Embryonic facial prominence (tissue), 1 donor: ENCODE data around the gene ERC2.
"Not testable (repeated sequence)": the region's sequence is repeated elsewhere in the genome, so short reads cannot be mapped to it uniquely, and the experiment has no call there.

Experiments used
- DNase-seq: peaks from one replicate; pipeline ENCODE4 v3.0.0-alpha.2; 2016; ENCODE audit errors: extremely low spot score

Gene ERC2

DNA sequence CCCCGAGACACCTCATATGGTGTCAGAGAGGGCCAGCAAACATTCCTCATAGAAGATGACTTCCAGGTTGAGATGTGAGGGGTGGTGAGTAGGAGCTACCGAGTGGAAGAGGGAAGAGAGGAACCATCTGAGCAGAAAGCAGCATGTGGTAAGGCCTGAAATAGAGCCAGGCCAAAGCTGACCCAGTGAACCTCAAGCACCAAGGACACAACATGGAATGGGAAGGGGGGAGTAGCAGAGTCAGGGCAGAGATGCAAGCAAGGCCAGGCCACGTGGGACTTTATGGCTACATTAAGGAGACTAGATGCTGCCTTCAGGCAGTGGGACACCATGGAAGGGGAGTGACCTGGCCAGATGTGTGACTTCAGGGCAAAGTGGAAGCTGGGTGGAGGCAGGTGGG is 942.8 kb downstream of the ERC2 start:
- no peak for DNase-seq

DNA sequence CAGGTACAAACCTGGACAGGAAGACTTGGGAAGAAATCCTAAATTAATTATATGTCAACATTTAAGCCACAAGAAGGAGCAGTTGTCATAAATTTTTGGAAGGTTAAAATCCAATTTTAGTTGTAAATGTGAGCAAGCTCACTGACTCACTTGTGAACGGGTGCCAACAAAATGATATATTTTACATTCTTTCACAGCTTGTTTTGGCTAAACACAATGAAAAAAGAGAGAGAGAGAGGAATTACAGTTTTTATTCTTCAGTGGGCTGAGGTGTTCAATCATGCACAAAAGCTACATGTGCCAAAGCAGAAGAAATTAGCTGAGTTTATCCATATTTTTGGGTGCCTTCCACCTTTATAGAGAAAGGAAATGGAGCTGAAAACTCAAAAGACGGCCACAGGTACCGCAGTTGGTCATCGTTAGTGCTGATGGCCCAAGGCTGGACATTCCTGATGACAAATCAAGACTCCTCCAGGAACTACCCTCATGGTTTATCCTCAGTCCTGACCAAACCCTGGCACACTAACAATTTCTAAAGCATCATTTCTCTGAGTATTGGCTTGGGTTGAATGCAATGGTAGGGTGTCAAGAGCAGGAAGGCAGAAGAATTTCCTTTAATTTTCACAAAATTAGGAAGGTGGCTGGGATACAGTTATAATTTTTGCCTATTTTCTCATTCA is 943.6 kb downstream of the ERC2 start:
- DNase-seq = no peak

DNA sequence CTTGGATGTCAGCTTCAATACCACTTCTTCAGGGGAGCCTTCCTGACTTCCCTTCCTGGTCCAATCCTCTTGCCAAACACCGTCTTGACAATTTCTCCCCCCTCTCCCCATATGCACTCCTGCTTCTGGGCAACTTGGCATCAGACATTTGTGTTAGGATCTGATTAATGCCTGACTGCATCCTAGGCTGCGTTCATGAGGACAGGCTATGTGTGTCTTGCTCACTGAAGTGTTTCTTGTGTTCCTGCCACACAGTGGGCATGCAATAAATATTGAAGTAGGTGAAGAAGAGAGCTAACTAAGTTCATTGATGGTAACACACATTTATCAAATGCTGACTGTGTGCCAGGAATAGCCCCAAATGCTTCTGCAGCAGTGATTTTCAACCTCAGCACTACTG is 944.8 kb downstream of the ERC2 start:
- DNase-seq = no peak

DNA sequence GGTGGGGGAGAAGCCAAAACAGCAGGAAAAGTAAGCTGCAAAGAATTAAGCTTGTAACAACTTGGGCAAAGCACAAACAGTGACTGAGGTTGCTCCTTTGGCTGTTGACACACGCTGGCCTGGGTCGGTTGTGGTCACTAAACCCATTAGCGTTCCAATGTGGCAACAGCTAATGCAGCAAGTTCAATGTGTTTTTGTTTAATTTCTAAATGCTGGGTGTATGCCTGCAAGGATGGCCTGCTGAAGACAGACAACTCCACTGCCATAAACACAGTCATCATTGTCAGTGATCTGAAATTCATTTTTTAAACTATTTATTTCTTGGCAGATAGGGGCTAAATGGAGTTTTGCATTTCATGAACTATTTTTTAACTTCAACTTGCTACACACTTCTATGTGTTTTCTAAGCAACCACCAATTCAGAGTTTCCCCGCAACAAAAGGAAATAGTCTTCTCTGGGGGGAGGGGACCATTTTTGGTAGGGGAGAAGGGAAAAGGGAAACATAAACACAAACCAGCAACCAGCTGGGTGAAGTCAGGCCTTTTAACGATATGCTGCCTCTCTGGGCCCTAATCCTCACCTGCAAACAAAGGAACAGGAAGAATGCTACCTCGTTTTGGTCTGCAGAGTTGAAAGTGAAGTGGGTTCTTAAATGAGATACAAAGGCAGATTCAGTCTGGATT is 946.4 kb downstream of the ERC2 start:
- no peak for DNase-seq

DNA sequence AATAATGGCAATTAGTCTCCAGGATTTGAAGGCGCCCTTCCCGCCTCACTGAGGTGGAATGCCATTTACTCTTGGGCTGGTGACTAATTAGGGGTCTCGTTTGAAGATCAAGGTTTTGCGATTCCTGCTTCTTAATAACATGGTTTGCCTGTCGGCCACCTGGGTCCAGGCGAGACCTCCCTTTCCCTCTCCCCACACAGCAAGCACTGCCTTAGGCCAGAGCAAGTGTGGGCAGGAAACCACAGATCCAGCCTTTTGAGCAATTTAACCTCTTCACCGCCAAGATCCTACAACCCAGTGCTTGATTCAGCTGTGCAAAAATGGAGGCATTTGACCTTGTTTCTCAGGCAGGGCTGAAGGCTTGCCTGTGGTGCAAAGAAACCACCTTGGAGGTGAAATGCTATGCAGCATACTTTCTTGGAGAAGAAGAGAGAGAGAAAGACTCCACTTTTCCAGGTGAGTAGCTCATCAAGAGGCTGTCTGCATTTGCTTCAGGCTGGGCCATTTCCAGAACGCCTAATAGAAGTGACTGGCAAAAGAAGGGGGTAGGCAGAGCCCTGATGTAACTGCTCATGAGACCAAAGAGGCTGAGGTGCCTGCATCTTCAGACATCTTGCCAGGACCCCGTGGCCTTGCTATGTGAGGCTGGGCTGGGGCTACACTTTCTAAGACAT is 947.1 kb downstream of the ERC2 start:
- DNase-seq = no peak

DNA sequence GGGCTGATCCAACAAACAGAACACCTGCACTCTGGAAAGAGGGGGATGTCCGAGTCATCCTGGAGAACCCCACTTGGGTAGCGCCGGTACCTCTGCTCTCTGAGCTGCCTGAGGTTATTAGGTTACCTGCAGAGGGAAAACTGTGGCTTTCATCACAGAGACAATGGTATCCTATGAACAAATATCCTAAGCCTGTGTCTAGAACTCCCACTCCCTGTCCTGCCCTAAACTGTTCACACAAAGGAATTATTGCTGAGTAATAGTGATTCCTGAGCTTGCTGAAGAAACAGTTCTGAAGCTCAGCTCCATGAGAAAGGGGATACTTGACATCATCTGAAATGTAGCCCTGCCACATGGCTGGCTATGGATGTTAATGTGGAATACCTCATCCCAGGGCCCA is 949.2 kb downstream of the ERC2 start:
- no peak for DNase-seq

DNA sequence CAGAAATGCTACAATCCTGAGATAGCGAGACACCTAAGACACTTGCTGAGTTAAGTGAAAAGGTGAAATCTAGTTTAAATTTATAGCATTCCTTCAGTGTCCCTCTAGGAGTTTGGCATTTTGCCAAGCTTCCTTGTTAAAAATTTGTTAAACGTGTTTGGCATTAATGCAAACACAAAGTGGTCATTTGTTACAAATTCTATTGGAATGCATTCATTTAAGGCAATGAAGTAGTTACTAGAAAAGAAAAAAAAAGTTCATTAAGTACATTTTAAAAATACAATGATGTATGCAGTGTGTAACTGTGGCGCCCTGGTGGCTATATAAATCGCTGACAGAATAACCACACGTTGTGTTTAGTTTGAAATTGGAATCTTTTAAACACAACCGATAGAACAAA is 949.8 kb downstream of the ERC2 start:
- DNase-seq = no peak

DNA sequence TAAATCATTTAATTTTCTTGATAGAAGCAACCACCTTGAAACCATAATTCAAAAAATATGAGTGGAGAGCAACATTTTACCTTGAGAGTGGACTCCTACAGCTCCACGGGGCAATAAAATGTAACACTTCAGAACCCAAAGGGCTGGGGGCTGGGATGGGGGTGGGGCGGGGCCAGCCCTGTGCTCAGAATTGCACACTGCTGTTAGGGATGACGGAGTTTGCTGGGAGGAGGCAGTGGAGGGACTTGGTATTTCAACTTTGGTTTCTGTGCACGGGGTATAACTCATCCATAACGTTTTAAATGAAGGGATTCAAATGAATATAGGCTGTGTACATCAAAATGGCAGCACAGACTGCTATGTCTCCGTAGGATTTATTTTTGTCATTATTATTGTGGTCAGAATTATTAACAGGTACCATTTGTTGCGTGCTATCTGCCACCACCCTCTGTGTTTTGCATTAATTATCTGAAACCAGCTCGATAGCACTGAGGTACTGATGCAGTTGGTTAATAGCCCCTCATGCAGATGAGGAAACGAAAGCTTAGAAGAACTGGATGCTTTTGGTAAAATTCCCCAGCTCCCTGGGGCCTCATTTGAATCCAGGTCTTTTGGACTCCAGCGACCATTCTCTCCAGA is 951.8 kb downstream of the ERC2 start:
- DNase-seq = no peak

DNA sequence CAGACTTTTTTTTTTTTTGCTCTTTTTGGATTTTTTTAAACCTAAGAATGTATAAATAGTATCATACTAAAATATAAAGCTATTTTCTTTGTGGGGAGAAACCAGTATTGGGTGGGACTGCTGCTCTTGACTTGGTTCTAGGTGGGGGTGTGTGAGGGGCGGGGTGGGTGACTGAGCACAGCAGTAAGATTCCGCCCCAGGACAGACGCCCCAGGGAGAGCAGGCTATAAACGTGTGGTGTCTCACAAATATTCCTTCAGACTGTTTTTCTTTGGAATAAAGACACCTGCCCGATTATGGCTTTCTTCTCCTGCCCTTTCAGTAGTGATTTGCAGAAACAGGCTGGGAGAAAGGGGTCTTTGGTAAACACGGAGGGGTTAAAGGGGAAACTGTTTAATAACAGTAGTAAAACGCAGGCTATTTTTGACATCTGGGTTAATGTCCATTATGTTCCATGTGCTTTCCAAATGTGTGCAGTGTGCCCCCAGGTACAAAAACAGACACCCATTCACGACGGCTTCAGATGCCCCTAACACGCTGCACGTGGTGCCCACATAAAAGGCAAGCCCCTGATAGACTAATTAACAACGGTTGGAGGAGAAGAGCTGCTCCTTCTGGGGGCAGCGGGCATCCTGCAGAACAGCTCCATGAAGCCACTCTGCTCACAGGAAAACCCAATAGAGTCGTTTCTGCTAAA is 952.6 kb downstream of the ERC2 start:
- no peak for DNase-seq

DNA sequence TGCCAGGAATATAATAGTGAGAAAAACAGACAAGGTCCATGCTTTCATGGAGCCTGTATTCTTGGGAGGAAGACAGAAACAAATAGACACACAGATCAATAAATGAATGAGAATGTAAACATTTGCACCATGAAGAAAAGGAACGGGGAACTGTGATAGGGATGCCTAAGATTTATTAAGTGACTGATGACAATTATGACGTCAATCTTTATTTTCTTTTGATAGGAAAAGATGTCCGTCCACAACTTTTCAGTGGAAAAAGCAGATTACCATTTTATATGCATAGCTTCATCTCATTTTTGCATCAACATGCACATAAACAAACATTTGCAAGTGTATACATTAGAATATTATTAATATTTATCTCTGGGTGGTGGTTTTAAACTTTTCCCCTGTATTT is 953.3 kb downstream of the ERC2 start:
- DNase-seq = no peak

DNA sequence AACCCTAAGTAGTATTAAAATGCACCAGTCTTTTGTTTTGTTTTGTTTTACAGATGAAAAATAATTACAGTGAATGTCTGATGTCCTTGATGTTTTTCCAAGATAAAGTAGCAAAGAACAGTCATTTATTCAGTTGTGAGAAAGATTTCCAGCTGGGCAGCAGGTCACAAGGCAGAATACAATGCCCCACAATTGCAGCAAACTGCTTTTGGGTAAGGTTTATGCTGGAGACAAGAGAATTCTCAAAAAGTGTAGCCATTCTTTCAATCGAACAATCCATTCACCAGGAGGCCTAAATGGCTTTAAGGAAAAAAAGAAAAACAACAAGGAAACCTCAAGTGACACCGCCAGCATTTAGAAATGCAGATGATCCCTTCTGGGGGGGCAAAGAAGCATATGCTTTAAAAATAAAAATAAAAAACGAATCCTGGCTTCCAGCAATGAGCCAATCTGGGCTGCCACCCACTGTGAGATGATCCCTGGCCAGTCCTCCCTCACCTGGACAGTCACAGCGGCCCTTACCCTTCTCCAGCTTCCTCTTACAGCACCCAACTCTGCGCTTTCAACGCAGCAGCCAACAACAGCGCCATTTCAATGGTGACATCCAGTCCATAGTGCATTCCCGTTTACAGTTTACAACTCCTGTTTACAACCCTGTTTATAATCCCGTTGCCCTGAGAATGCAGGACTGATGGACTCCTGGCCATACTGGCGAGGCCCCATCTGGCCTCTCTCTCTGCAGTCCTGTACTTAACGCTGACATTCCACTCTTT is 955.5 kb downstream of the ERC2 start:
- DNase-seq = no peak

DNA sequence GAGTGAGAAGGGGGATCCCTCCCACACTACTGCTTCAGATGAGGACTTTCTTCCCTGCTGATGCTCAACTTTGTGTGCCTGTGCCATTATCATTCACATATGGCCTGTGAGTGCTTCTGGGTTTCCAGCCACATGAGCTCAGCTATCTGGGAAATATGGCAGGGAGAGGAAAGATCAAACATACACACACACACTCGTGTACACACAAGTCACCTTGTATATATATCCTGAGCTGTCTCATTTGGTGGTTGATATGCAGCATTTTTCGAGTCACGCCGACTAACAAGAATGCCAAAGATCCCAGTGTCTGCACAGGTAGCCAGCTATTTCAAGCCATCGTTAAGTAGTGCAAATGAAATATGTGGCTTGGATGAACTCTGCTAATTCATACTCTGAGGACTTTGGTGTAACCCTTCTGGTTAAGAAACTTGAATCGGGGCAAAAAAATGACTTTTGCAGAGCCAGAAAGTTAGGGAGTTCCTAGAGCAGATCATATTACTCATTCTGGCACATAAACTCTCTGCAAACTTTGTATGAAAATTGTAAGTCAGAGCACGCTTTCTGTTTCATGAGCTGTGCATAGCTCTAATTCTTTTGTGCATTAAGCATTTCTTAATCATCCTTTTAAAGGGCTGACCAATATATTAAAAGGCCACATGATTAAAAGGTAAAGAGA is 956.2 kb downstream of the ERC2 start:
- DNase-seq = peak; percentile 59

DNA sequence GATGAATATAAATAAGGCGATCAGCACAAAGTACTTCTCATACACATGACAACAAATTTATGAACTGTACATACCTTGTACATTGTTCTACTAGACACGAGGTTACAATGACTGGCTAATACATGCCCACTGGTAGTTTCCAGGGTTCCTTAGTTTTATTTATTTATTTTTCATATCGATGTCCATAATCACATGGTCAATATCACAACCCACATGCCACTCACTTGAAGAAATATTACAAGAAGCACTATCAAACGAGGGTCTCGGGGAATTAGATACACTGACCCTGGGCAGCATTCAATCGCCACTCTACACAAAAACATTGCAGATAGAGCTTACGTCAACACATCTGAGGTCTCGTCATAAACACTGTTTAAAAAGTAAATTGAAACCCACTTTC is 959.9 kb downstream of the ERC2 start:
- DNase-seq = no peak

DNA sequence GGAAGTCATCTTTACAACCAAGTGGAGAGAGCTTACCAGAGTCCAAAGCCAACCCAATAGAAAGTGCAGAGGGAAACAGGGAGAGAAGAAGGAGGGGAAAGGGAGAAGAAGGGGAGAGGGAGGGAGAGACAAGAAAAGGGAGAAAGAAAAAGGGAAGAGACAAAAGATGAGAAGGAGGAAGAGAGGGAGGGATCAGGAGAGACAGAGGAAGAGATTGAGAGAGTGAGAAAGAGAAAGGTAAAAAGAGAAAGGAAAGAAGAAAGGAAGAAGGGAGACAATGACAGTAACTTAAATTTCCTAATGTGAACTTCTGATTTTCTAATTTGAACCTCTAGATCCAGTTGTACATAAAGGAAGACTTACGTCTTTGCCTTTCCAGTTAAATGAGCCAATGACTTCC is 960.5 kb downstream of the ERC2 start:
- no peak for DNase-seq

DNA sequence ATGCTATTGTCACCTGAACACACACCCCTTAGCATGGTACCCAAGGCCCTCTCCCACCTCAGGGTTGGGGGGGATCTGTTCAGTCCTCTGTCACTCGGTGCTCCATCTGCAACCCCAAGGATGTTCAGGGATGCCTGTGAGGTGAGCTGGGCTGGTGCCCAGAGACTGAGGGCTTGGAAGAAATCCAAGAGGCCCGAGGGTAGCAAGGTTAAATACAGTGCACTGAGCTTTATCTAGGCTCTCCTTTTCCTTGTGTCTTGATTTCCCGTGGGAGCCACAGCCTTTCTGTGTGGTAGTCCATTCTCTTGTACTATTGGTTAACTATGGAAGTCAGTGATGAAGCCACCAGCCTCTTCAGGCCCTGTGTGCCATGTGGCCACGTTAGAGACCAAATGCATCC is 962.5 kb downstream of the ERC2 start:
- DNase-seq = no peak

DNA sequence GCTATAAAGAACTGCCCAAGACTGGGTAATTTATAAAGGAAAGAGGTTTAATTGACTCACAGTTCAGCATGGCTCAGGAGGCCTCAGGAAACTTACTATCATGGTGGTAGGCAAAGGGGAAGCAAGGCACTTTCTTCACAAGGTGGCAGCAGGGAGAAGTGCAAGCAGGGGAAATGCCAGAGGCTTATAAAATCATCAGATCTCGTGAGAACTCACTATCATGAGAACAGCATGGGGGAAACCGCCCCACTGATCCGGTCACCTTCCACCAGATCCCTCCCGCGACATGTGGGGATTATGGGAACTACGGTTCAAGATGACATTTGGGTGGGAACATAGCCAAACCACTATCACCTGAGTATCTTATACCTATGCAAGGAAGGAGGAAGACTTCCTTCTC is 963.2 kb downstream of the ERC2 start:
- not testable (repeated sequence) for DNase-seq

DNA sequence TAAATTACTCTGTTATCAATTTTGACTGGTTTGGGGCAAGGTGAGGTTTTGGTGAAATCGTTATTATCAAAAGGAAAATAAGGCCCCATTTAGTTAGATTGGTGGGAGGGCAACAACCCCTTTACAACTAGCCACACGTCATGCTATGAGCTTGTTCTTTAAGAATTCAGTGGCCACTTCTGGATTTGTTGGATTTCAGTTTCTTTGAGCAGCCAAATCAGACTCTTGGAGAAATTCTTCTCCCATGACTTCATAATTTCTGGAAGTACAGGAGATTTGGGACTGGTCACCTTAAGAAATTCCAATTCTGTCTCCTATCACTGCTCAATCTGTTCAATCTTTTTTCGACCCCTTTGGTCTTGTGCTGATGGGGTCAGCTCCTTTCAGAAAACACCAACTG is 966.4 kb downstream of the ERC2 start:
- DNase-seq = no peak

DNA sequence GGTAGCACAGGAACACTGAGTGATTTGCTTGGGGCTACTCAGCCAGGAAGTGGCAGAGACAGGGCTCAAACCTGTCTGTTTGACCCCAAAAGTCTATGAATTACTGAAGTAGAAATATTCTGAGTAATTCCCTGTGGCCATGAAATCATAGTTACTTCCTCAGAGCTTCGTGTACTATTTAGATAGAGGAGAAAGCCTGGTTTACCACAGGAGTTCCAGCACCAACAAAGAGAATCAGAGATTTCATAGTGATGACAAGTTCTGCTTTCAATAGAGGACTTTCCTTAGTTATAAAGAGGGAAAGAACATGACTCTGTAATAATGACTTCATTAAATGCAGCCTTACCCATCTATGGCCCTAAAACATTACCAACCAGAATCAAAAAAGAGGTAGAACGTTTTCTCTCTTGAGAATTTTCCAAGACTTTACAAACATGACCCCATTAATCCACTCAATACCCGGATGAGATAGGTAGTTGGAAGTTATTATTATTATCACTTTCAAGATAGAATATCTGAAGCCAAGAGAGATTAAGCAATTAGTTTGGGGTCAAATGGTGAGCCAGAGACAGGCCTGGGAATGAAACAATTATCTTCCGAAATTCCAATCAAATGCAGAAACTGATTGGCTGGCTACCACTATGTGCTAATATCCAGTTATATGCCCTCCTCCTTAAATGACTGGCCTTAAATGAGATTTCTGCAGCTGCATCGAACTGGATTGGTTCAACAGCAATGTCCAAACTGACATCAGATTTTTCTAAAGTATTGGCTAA is 967.5 kb downstream of the ERC2 start:
- no peak for DNase-seq

DNA sequence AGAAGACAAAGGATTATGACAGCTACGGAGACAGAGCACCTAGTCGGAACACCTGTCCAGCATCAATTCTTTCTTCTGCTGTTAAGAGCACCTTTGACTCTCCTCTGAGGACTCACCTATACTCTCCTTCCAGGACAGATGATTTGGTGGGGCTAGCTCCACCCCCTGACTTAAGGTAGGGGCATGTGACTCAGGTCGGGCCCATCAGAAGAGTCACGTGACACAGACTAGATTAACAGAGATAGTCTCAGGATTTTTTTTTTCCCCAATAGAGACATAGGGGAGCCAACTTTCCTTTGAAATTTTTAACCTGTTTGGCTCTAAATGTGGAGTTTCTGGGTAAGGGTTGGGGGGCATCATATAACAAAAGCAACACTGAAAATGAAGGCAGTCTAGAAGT is 969.7 kb downstream of the ERC2 start:
- DNase-seq = no peak

DNA sequence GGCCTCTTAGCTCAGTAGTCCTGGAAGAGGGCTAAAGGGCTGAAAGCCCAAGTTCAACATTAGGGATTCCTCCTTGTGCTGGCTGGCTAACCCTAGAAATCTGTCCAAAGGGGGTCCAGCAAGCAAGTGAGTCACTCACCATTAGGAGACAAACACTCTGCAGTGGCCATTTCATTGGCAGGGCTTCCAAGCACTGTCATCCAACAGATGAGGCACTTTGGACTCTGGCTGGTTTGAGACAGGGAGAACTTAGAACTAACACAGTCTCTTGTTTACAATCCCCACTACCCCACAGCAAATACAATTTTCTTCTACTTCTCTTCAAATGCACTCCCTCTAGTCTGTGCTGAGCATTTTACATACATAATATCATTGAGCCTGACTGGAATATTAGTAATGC is 971.0 kb downstream of the ERC2 start:
- DNase-seq = no peak
